Measurements from ENCODE around the gene FBXW9. TPM values are rescaled to one million over a fixed set of nuclear protein-coding genes. Genes with fewer than 3 reads are reported as not detected.
"Not testable (repeated sequence)": the region's sequence is repeated elsewhere in the genome, so short reads cannot be mapped to it uniquely, and the experiment has no call there.

FBXW9 gene
- total RNA-seq, 1 donor from 2014 or later: 7.6 TPM

GRCh38 chr19:12720851-12721655 is 24.6 kb upstream of the FBXW9 start:
- Histone ChIP-seq H3K4me1 (peaks cover 4 to 29% of the 10 kb centered on the region in 2 donors), H3K4me3 (peak overlapping the region; percentile 81 to 95), H3K36me3 (peaks cover 20 to 23% of the 10 kb centered on the region in 2 donors), H3K27me3 (no peaks in the 10 kb centered on the region), H3K27ac (peak overlapping the region; percentile 88 to 98), H3K9me3 (no peaks in the 10 kb centered on the region)
- TF ChIP-seq CTCF (IDR thresholded peaks at IDR 0.05): no peak
- intact Hi-C loops (cut with DNase I): no loop called here
- DNase-seq (ENCODE audit: low spot score in 2 of 2): no peak

- peak overlapping the region; percentile 88 to 98 for H3K27ac ChIP-seq
- peak overlapping the region; percentile 81 to 95 for H3K4me3 ChIP-seq
These were observed 23.9 kb upstream of the FBXW9 start for GRCh38 chr19:12720296-12720695.

GRCh38 chr19:12715929-12716328 is 19.5 kb upstream of the FBXW9 start:
- Histone ChIP-seq H3K36me3 (peaks cover 64% of the 10 kb centered on the region in 2 donors), H3K27ac (no peak overlapping the region)
- intact Hi-C loops (cut with DNase I): no loop called here

More at GRCh38 chr19:12720296-12720695, 23.9 kb upstream of the FBXW9 start:
- intact Hi-C loops (cut with DNase I): no loop called here
- no peaks in the 10 kb centered on the region for H3K9me3 ChIP-seq
- peaks cover 28 to 29% of the 10 kb centered on the region in 2 donors for H3K36me3 ChIP-seq
- H3K27me3 ChIP-seq: no peaks in the 10 kb centered on the region
- H3K4me1 ChIP-seq: peaks cover 4 to 29% of the 10 kb centered on the region in 2 donors
- no peak for DNase-seq (ENCODE audit: low spot score in 2 of 2)
- TF ChIP-seq CTCF (IDR thresholded peaks at IDR 0.05): no peak

GRCh38 chr19:12715102-12715501 is 18.7 kb upstream of the FBXW9 start:
- DNase-seq (ENCODE audit: low spot score in 2 of 2): no peak
- Histone ChIP-seq H3K36me3 (peaks cover 72 to 73% of the 10 kb centered on the region in 2 donors), H3K4me1 (peaks cover 0 to 2% of the 10 kb centered on the region in 2 donors), H3K27me3 (no peaks in the 10 kb centered on the region), H3K4me3 (no peak overlapping the region), H3K27ac (no peak overlapping the region), H3K9me3 (no peaks in the 10 kb centered on the region)
- TF ChIP-seq CTCF (IDR thresholded peaks at IDR 0.05): no peak
- intact Hi-C loops (cut with DNase I): no loop called here

More at GRCh38 chr19:12715929-12716328, 19.5 kb upstream of the FBXW9 start:
- TF ChIP-seq CTCF (IDR thresholded peaks at IDR 0.05): no peak
- H3K9me3 ChIP-seq: no peaks in the 10 kb centered on the region
- no peaks in the 10 kb centered on the region for H3K27me3 ChIP-seq
- DNase-seq (ENCODE audit: low spot score in 2 of 2): no peak
- H3K4me3 ChIP-seq: no peak overlapping the region
- peaks cover 3 to 11% of the 10 kb centered on the region in 2 donors for H3K4me1 ChIP-seq

- H3K4me1 ChIP-seq; H3K4me3 ChIP-seq; H3K9me3 ChIP-seq; H3K27me3 ChIP-seq; DNase-seq (ENCODE audit: low spot score in 2 of 2); intact Hi-C loops (cut with DNase I); H3K27ac ChIP-seq: not testable (repeated sequence)
- peaks cover 75 to 82% of the 10 kb centered on the region in 2 donors for H3K36me3 ChIP-seq
These were observed 16.9 kb upstream of the FBXW9 start for GRCh38 chr19:12713304-12713703.

- H3K9me3 ChIP-seq; intact Hi-C loops (cut with DNase I); H3K4me3 ChIP-seq; H3K4me1 ChIP-seq; DNase-seq (ENCODE audit: low spot score in 2 of 2); H3K27ac ChIP-seq; H3K27me3 ChIP-seq: not testable (repeated sequence)
- H3K36me3 ChIP-seq: peaks cover 78 to 92% of the 10 kb centered on the region in 2 donors
- TF ChIP-seq CTCF (IDR thresholded peaks at IDR 0.05): peak; percentile 23 to 39 (median 29)
These were observed 15.6 kb upstream of the FBXW9 start for GRCh38 chr19:12712077-12712476.

All from ascending aorta (tissue), 2 donors.